Anterior cingulate cortex (tissue), 58 donors: ENCODE results near the gene CCNL1.
"Not testable (repeated sequence)": the region's sequence is repeated elsewhere in the genome, so short reads cannot be mapped to it uniquely, and the experiment has no call there.

ENCODE experiments used
- DNase-seq, 58 donors: peaks; one replicate each; lab custom pipeline; 2025; lab: John Stamatoyannopoulos, UW

The CCNL1 gene

GRCh38 chr3:157159762-157160657 lies at the start of gene CCNL1:
TSS of gene CCNL1 (minus strand) at chr3:157160147. CDS start at chr3:157160094, 53 bp downstream.
- peak; percentile 70 to 97 (median 93) for DNase-seq

GRCh38 chr3:157204880-157205279 lies 44.9 kb upstream of the CCNL1 start:
- no peak for DNase-seq

GRCh38 chr3:157204431-157204830 lies 44.5 kb upstream of the CCNL1 start:
- peak in 1 of 58 donors; percentile 24 for DNase-seq

- DNase-seq: peak in 2 of 58 donors; percentile 12 to 44
These were observed 41.8 kb upstream of the CCNL1 start for GRCh38 chr3:157201648-157202278.

GRCh38 chr3:157199841-157200240 lies 39.9 kb upstream of the CCNL1 start:
- DNase-seq: no peak

GRCh38 chr3:157195965-157196364 lies 36.0 kb upstream of the CCNL1 start:
- no peak for DNase-seq

GRCh38 chr3:157191149-157191548 lies 31.2 kb upstream of the CCNL1 start:
- DNase-seq: not testable (repeated sequence)

GRCh38 chr3:157190380-157190872 lies 30.5 kb upstream of the CCNL1 start:
- DNase-seq: no peak

- DNase-seq: no peak
These were observed 28.4 kb upstream of the CCNL1 start for GRCh38 chr3:157188391-157188790.

GRCh38 chr3:157182879-157183278 lies 22.9 kb upstream of the CCNL1 start:
- DNase-seq: no peak

- DNase-seq: no peak
These were observed 20.3 kb upstream of the CCNL1 start for GRCh38 chr3:157180262-157180661.

GRCh38 chr3:157179365-157179803 lies 19.4 kb upstream of the CCNL1 start:
- DNase-seq: no peak

- DNase-seq: not testable (repeated sequence)
These were observed 18.8 kb upstream of the CCNL1 start for GRCh38 chr3:157178503-157179364.

- not testable (repeated sequence) for DNase-seq
These were observed 18.0 kb upstream of the CCNL1 start for GRCh38 chr3:157177801-157178453.

GRCh38 chr3:157176934-157177333 lies 17.0 kb upstream of the CCNL1 start:
- no peak for DNase-seq

- DNase-seq: peak in 8 of 58 donors; percentile 1 to 25 (median 8)
These were observed 16.0 kb upstream of the CCNL1 start for GRCh38 chr3:157175691-157176507.

- DNase-seq: peak; percentile 84 to 100 (median 98)
These were observed 14.9 kb upstream of the CCNL1 start for GRCh38 chr3:157174649-157175498.

- DNase-seq: peak in 15 of 58 donors; percentile 14 to 72 (median 38)
These were observed 14.3 kb upstream of the CCNL1 start for GRCh38 chr3:157174290-157174648.
